ENCODE data around the gene RPL10L. TPM values are rescaled to one million over a fixed set of nuclear protein-coding genes. Genes with fewer than 3 reads are reported as not detected.

The RPL10L gene
- total and polyA plus RNA-seq, 2 of the 8 experiments (the other 6 are each of a cell fraction or from before 2014, with no cell fraction given): not detected

DNA sequence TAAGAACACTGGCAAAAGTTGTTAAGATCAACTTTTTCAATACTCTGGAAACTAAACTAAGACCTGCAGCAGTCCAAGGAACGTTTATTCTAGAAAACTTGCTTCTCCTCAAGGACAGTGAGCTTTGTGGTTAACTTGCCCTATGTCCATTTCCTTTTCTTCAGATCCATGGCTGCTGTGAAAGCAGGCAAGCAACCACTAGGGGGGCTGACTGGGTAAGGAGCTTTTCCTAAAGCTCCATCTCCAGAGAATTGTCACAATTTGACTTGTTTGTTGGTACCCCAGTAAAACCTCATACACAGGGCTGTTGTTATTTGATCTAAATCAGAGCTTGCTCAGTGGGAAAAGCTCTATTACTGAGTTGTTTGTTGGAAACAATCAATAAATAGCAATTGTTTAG is 10.1 kb upstream of the RPL10L start (continued):
- no peak for TF ChIP-seq TCF12 (IDR thresholded peaks at IDR 0.05; ENCODE audit: low read depth, low read length)
- TF ChIP-seq, protein P1, sequence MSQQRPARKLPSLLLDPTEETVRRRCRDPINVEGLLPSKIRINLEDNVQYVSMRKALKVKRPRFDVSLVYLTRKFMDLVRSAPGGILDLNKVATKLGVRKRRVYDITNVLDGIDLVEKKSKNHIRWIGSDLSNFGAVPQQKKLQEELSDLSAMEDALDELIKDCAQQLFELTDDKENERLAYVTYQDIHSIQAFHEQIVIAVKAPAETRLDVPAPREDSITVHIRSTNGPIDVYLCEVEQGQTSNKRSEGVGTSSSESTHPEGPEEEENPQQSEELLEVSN (IDR thresholded peaks at IDR 0.05): no peak
- no peak for TF ChIP-seq KDM4A (IDR thresholded peaks at IDR 0.05; ENCODE audit: low read depth, low read length, severe bottlenecking)
- TF ChIP-seq CTBP2 (IDR thresholded peaks at IDR 0.05; ENCODE audit: borderline replicate concordance, insufficient read depth, insufficient read length, low read length): no peak
- no peak for TF ChIP-seq POLR2A (IDR thresholded peaks at IDR 0.05; ENCODE audit: control extremely low read depth in 1 of 2, low read depth in 2 of 2, low read length in 2 of 2)
- no peak for TF ChIP-seq ASH2L (IDR thresholded peaks at IDR 0.05; ENCODE audit: low read length)
- TF ChIP-seq FOSL1 (IDR thresholded peaks at IDR 0.05; ENCODE audit: insufficient read depth, low read depth, low read length): no peak
- TF ChIP-seq SIRT6 (IDR thresholded peaks at IDR 0.05; ENCODE audit: low read length): no peak
- TF ChIP-seq TAF1 (IDR thresholded peaks at IDR 0.05; ENCODE audit: low read depth, low read length): no peak
- TF ChIP-seq PHF8 (conservative IDR thresholded peaks at IDR 0.05; ENCODE audit: low read depth, low read length): no peak
- no peak for TF ChIP-seq BRCA1 (IDR thresholded peaks at IDR 0.05; ENCODE audit: low read depth, low read length)
- no peak for TF ChIP-seq CHD1 (IDR thresholded peaks at IDR 0.05; ENCODE audit: low read depth, low read length)

All from H1 (cell line).